ENCODE data around the gene ALG12.
A peak's percentile ranks its signal among the peaks of the same experiment; 100 is the strongest.

ALG12 gene

GRCh38 chr22:49929211-49929979, 11.2 kb upstream of the ALG12 start:
- DNase-seq: peak; percentile 48

GRCh38 chr22:49928555-49929210, 10.4 kb upstream of the ALG12 start:
- DNase-seq: no peak

- DNase-seq: no peak
Observed at GRCh38 chr22:49928185-49928495, 9.9 kb upstream of the ALG12 start.

GRCh38 chr22:49927483-49928184, 9.4 kb upstream of the ALG12 start:
- no peak for DNase-seq

- no peak for DNase-seq
Observed at GRCh38 chr22:49926916-49927315, 8.7 kb upstream of the ALG12 start.

- peak; percentile 81 for DNase-seq
Observed at GRCh38 chr22:49925525-49926128, 7.4 kb upstream of the ALG12 start.

GRCh38 chr22:49924113-49924833, 6.0 kb upstream of the ALG12 start:
- DNase-seq: no peak

GRCh38 chr22:49923445-49923844, 5.2 kb upstream of the ALG12 start:
- DNase-seq: no peak

GRCh38 chr22:49922926-49923325, 4.7 kb upstream of the ALG12 start:
- no peak for DNase-seq

GRCh38 chr22:49922484-49922883, 4.2 kb upstream of the ALG12 start:
- no peak for DNase-seq

GRCh38 chr22:49921508-49922278, 3.5 kb upstream of the ALG12 start:
- DNase-seq: no peak

GRCh38 chr22:49920859-49921258, 2.6 kb upstream of the ALG12 start:
- no peak for DNase-seq

GRCh38 chr22:49918911-49919881, 958 bp upstream of the ALG12 start:
- no peak for DNase-seq

- DNase-seq: no peak
Observed at GRCh38 chr22:49916831-49917230, 1.4 kb downstream of the ALG12 start.

GRCh38 chr22:49915610-49916009, 2.6 kb downstream of the ALG12 start:
- no peak for DNase-seq

GRCh38 chr22:49914256-49914655, 4.0 kb downstream of the ALG12 start:
- no peak for DNase-seq

GRCh38 chr22:49913446-49913845, 4.8 kb downstream of the ALG12 start:
- DNase-seq: no peak

- DNase-seq: no peak
Observed at GRCh38 chr22:49913026-49913425, 5.2 kb downstream of the ALG12 start.

- no peak for DNase-seq
Observed at GRCh38 chr22:49911881-49912625, 6.2 kb downstream of the ALG12 start.
